B cell (primary cell): ENCODE measurements around the gene TRPC4AP. TPM values are rescaled to one million over a fixed set of nuclear protein-coding genes. Genes with fewer than 3 reads are reported as not detected.

Experiments
- ATAC-seq: fragments of 200-7000 bp; cut with Tn5 transposase; one replicate; pipeline ENCODE4 v1.10.0; 2021; ENCODE audit warnings: low read depth, mild to moderate bottlenecking, moderate number of reproducible peaks, moderate library complexity
- CTCF ChIA-PET: fragments of 350-600 bp; sonication (Branson Sonifier 250); formaldehyde crosslinking; loops from one replicate; lab custom pipeline; 2021; ENCODE audit warnings: antibody characterized with exemption, inconsistent platforms; lab: Charles Lee
- POLR2A ChIA-PET: fragments of 350-600 bp; sonication (Branson Sonifier 250); formaldehyde crosslinking; loops from one replicate; lab custom pipeline; 2021; ENCODE audit warnings: antibody characterized with exemption; lab: Charles Lee
- DNase-seq: peaks from one replicate; pipeline ENCODE4 v3.0.0; 2013
- H2AFZ ChIP-seq: 2 replicates; pipeline ENCODE4 v1.6.1; 2012; ENCODE audit warnings: mild to moderate bottlenecking, low read depth, low read length; ENCODE audit not compliant: insufficient read depth, poor library complexity, severe bottlenecking
- H3K27ac ChIP-seq, 2 donors: 1 replicate in 1 of 2; 2 replicates in 1 of 2; pipeline ENCODE4 v1.5.1; 2012 to 2013; ENCODE audit warnings: low read length in 2 of 2, mild to moderate bottlenecking in 2 of 2, moderate library complexity in 1 of 2
- H3K27me3 ChIP-seq, 4 experiments: fragments of 200-600 bp in 1 of 4; sonication (generic) in 1 of 4; replicated peaks in 1 of 4; 1 replicate in 2 of 4; 2 replicates in 2 of 4; pipeline versions ENCODE4 v1.6.1 to v1.7.0; 2013 to 2016; ENCODE audit warnings: low read length in 3 of 4, mild to moderate bottlenecking in 2 of 4, mixed read lengths in 1 of 4, moderate library complexity in 1 of 4; ENCODE audit not compliant: insufficient read depth in 4 of 4, control insufficient read depth in 3 of 4; ENCODE audit errors: control extremely low read depth in 1 of 4
- H3K36me3 ChIP-seq, 2 experiments: replicated peaks in 1 of 2; 1 replicate in 1 of 2; 2 replicates in 1 of 2; pipeline versions ENCODE4 v1.6.1 to v1.7.1; 2013; ENCODE audit warnings: low read length in 1 of 2; ENCODE audit not compliant: insufficient read depth in 2 of 2, control insufficient read depth in 1 of 2; ENCODE audit errors: control extremely low read depth in 1 of 2, extremely low read depth in 1 of 2
- H3K4me1 ChIP-seq, 2 donors: fragments of 200-600 bp in 1 of 2; sonication (generic) in 1 of 2; 1 replicate in 1 of 2; 2 replicates in 1 of 2; pipeline versions ENCODE4 v1.5.1 to v1.6.1; 2013 to 2017; ENCODE audit warnings: low read length in 2 of 2; ENCODE audit not compliant: control insufficient read depth in 2 of 2, insufficient read depth in 2 of 2
- H3K4me2 ChIP-seq: replicated peaks from 2 replicates; pipeline ENCODE3; 2012; ENCODE audit warnings: mild to moderate bottlenecking, low read depth, low read length; ENCODE audit not compliant: poor library complexity, severe bottlenecking
- H3K4me3 ChIP-seq, 5 experiments: fragments of 200-600 bp in 1 of 5; sonication (generic) in 1 of 5; 1 replicate in 3 of 5; 2 replicates in 2 of 5; pipeline versions ENCODE4 v1.5.1 to v1.7.0; 2011 to 2016; ENCODE audit warnings: low read length in 4 of 5, mild to moderate bottlenecking in 4 of 5, low read depth in 2 of 5, control low read depth in 1 of 5, moderate library complexity in 1 of 5; ENCODE audit not compliant: insufficient read depth in 1 of 5; ENCODE audit errors: control extremely low read depth in 1 of 5, extremely low read depth in 1 of 5
- H3K79me2 ChIP-seq: fragments of 200-600 bp; sonication (generic); one replicate; pipeline ENCODE4 v1.6.0; 2016; ENCODE audit warnings: low read length; ENCODE audit not compliant: control insufficient read depth, insufficient read depth
- H3K9ac ChIP-seq: fragments of 200-600 bp; sonication (generic); 2 replicates; pipeline ENCODE4 v1.6.1; 2017; ENCODE audit warnings: mild to moderate bottlenecking, low read length, moderate library complexity
- H3K9me3 ChIP-seq, 3 donors: one replicate each; pipeline versions ENCODE4 v1.6.1 to v1.7.1; 2013; ENCODE audit warnings: low read length in 2 of 3; ENCODE audit not compliant: control insufficient read depth in 2 of 3, insufficient read depth in 1 of 3; ENCODE audit errors: control extremely low read depth in 1 of 3
- H4K20me1 ChIP-seq: 2 replicates; pipeline ENCODE4 v1.6.0; 2012; ENCODE audit warnings: mild to moderate bottlenecking, low read length; ENCODE audit not compliant: insufficient read depth, control insufficient read depth, poor library complexity, severe bottlenecking
- H3K27ac Mint-ChIP-seq: one replicate; pipeline ENCODE4 v1.8.0; 2021; ENCODE audit warnings: mixed read lengths
- H3K27me3 Mint-ChIP-seq: one replicate; pipeline ENCODE4 v1.8.0; 2021; ENCODE audit warnings: mixed read lengths
- H3K4me1 Mint-ChIP-seq: one replicate; pipeline ENCODE4 v1.8.0; 2021; ENCODE audit warnings: mixed read lengths
- H3K4me3 Mint-ChIP-seq: one replicate; pipeline ENCODE4 v1.8.0; 2021; ENCODE audit warnings: mixed read lengths
- H3K9me3 Mint-ChIP-seq: one replicate; pipeline ENCODE4 v1.8.0; 2022; ENCODE audit warnings: mixed read lengths; ENCODE audit not compliant: insufficient read depth
- CTCF ChIP-seq: fragments of 200-600 bp; IDR thresholded peaks from one replicate; pipeline ENCODE4 v1.8.0; 2022; ENCODE audit warnings: antibody characterized with exemption, mild to moderate bottlenecking
- EZH2 ChIP-seq: IDR thresholded peaks from 2 replicates; pipeline ENCODE4 v1.6.1; 2012; ENCODE audit warnings: borderline replicate concordance, low read depth, mild to moderate bottlenecking, moderate library complexity, low read length; ENCODE audit not compliant: insufficient read depth, poor library complexity, severe bottlenecking
- WGBS: methylation state at CpG from one replicate; pipeline ENCODE4 v1.1.5; 2013; ENCODE audit warnings: missing lambda C conversion rate; ENCODE audit not compliant: insufficient coverage; 5-methylcytosine and 5-hydroxymethylcytosine counted together
- intact Hi-C: fragments of 100-400 bp; cut with micrococcal nuclease; formaldehyde crosslinking; loops from one replicate; pipeline ENCODE4 v1.10.0; 2022
- polyA plus RNA-seq: library from polyadenylated mRNA; depleted of rRNA; stranded (reverse); fragments of >200 nt; gene quantifications from 2 replicates; pipeline ENCODE4 v1.2.3, GENCODE V29; 2012
- total RNA-seq, 2 donors: library from RNA; stranded (reverse); fragments of 120-200 nt in 1 of 2; gene quantifications; 1 replicate in 1 of 2; 2 replicates in 1 of 2; pipeline versions ENCODE4 v1.2.3 to v1.2.4, GENCODE V29; 2013 to 2022

Gene TRPC4AP
- total and polyA plus RNA-seq, 2 donors (not counting 1 experiment from before 2014, with no cell fraction given) = 62.5 to 73.2 TPM

GRCh38 chr20:35006009-35006408 lies 86.6 kb downstream of the TRPC4AP start:
- no peaks in the 10 kb centered on the region for H3K4me1 Mint-ChIP-seq
- intact Hi-C loops = no loop called here
- DNase-seq = no peak
- Histone ChIP-seq H3K4me2 (no peak overlapping the region), H3K27ac (no peak overlapping the region), H3K9me3 (no peaks in the 10 kb centered on the region), H3K27me3 (no peaks in the 10 kb centered on the region), H3K9ac (no peak overlapping the region), H4K20me1 (no peaks in the 10 kb centered on the region), H3K79me2 (no peaks in the 10 kb centered on the region), H3K36me3 (peaks cover 2 to 95% of the 10 kb centered on the region in 2 experiments), H3K4me1 (no peaks in the 10 kb centered on the region), H2AFZ (no peak overlapping the region), H3K4me3 (no peak overlapping the region)
- CTCF ChIA-PET = no interaction called here
- POLR2A ChIA-PET = no interaction called here
- ATAC-seq = no peak
- 88% methylated on average over 11 of the region's 11 CpGs for WGBS
- H3K27me3 Mint-ChIP-seq = no peaks in the 10 kb centered on the region
- no peak overlapping the region for H3K27ac Mint-ChIP-seq
- H3K4me3 Mint-ChIP-seq = no peak overlapping the region
- TF ChIP-seq CTCF = no peak
- TF ChIP-seq EZH2 = no peak
- no peaks in the 10 kb centered on the region for H3K9me3 Mint-ChIP-seq

- no peaks in the 10 kb centered on the region for H3K27me3 Mint-ChIP-seq
- no peaks in the 10 kb centered on the region for H3K4me1 ChIP-seq
- no peak overlapping the region for H3K4me3 ChIP-seq
- no peaks in the 10 kb centered on the region for H3K9me3 ChIP-seq
- no peaks in the 10 kb centered on the region for H4K20me1 ChIP-seq
- H3K9ac ChIP-seq = no peak overlapping the region
- intact Hi-C loops = no loop called here
- ATAC-seq = no peak
- no peak for TF ChIP-seq EZH2
- no peak for TF ChIP-seq CTCF
- H3K36me3 ChIP-seq = peaks cover 2 to 96% of the 10 kb centered on the region in 2 experiments
- POLR2A ChIA-PET = no interaction called here
- 95% methylated on average over 7 of the region's 7 CpGs for WGBS
- H3K79me2 ChIP-seq = no peaks in the 10 kb centered on the region
- H3K27ac ChIP-seq = no peak overlapping the region
- no peak overlapping the region for H3K4me3 Mint-ChIP-seq
- CTCF ChIA-PET = no interaction called here
- peaks cover 4% of the 10 kb centered on the region for H3K4me1 Mint-ChIP-seq
- H3K27ac Mint-ChIP-seq = no peak overlapping the region
- H3K27me3 ChIP-seq = no peaks in the 10 kb centered on the region
- H3K4me2 ChIP-seq = no peak overlapping the region
- H3K9me3 Mint-ChIP-seq = no peaks in the 10 kb centered on the region
- H2AFZ ChIP-seq = no peak overlapping the region
- DNase-seq = no peak
Observed at GRCh38 chr20:35005463-35005961, 87.1 kb downstream of the TRPC4AP start.
